DOHH2 (cell line): ENCODE results near the gene LYZ.

Experiments
- H3F3A ChIP-seq: fragments of 200-600 bp; sonication (generic), shearing (Covaris generic); 2 replicates; pipeline ENCODE4 v1.6.0; 2016; ENCODE audit warnings: antibody characterized with exemption, mild to moderate bottlenecking; ENCODE audit not compliant: control insufficient read depth, insufficient read depth
- H3K27ac ChIP-seq: fragments of 200-600 bp; sonication (generic); 2 replicates; pipeline ENCODE4 v1.5.1; 2014; ENCODE audit warnings: low read depth, mild to moderate bottlenecking, low read length, moderate library complexity
- H3K27me3 ChIP-seq: fragments of 200-600 bp; sonication (generic); 2 replicates; pipeline ENCODE4 v1.6.1; 2014; ENCODE audit warnings: mild to moderate bottlenecking, low read length, mixed read lengths; ENCODE audit not compliant: control insufficient read depth
- H3K36me3 ChIP-seq: fragments of 200-600 bp; sonication (generic); 2 replicates; pipeline ENCODE4 v1.6.1; 2014; ENCODE audit warnings: mild to moderate bottlenecking, low read length, moderate library complexity, mixed read lengths; ENCODE audit not compliant: control insufficient read depth
- H3K4me1 ChIP-seq: fragments of 200-600 bp; sonication (generic); 2 replicates; pipeline ENCODE4 v1.6.1; 2014; ENCODE audit warnings: mild to moderate bottlenecking, low read length, mixed read lengths; ENCODE audit not compliant: control insufficient read depth
- H3K4me2 ChIP-seq: fragments of 200-600 bp; sonication (generic); 2 replicates; pipeline ENCODE4 v1.6.0; 2014; ENCODE audit warnings: mild to moderate bottlenecking, low read length, moderate library complexity
- H3K4me3 ChIP-seq: fragments of 200-600 bp; sonication (generic); 2 replicates; pipeline ENCODE4 v1.5.1; 2014; ENCODE audit warnings: mild to moderate bottlenecking, low read length, mixed read lengths
- H3K79me2 ChIP-seq: fragments of 200-600 bp; sonication (generic); 2 replicates; pipeline ENCODE4 v1.6.1; 2014; ENCODE audit warnings: mild to moderate bottlenecking, low read length, mixed read lengths; ENCODE audit not compliant: control insufficient read depth
- H3K9me2 ChIP-seq: fragments of 200-600 bp; sonication (generic); replicated peaks from 2 replicates; pipeline ENCODE4 v1.6.1; 2014; ENCODE audit warnings: mild to moderate bottlenecking, low read length, mixed read lengths; ENCODE audit not compliant: control insufficient read depth
- H3K9me3 ChIP-seq: fragments of 200-600 bp; sonication (generic); 2 replicates; pipeline ENCODE4 v1.6.1; 2014; ENCODE audit warnings: antibody characterized with exemption, low read length, mixed read lengths; ENCODE audit not compliant: control insufficient read depth, insufficient read depth
- H4K20me1 ChIP-seq: fragments of 200-600 bp; sonication (generic); 2 replicates; pipeline ENCODE4 v1.6.0; 2014; ENCODE audit warnings: low read depth, mild to moderate bottlenecking, antibody characterized with exemption, low read length, moderate library complexity; ENCODE audit not compliant: control insufficient read depth, insufficient read depth
- CTCF ChIP-seq: fragments of 200-600 bp; sonication (generic); IDR thresholded peaks from one replicate; pipeline ENCODE4 v1.5.1; 2014; ENCODE audit warnings: antibody characterized with exemption, mild to moderate bottlenecking, low read depth, low read length; ENCODE audit not compliant: poor library complexity, severe bottlenecking
- EZH2phosphoT487 ChIP-seq: fragments of 200-600 bp; sonication (generic); IDR thresholded peaks from 2 replicates; pipeline ENCODE4 v1.6.1; 2017; ENCODE audit warnings: borderline replicate concordance, mild to moderate bottlenecking, antibody characterized with exemption, low read length, moderate library complexity, mixed read lengths

LYZ gene

GRCh38 chr12:69328426-69328825 lies 19.8 kb upstream of the LYZ start:
- H3K4me1 ChIP-seq, result peaks cover 38% of the 10 kb centered on the region
- no peak overlapping the region for H3K4me2 ChIP-seq
- peaks cover 3% of the 10 kb centered on the region for H3F3A ChIP-seq
- no peaks in the 10 kb centered on the region for H4K20me1 ChIP-seq
- H3K79me2 ChIP-seq, result no peaks in the 10 kb centered on the region
- no peaks in the 10 kb centered on the region for H3K36me3 ChIP-seq
- H3K4me3 ChIP-seq, result no peak overlapping the region
- no peaks in the 10 kb centered on the region for H3K9me2 ChIP-seq
- H3K9me3 ChIP-seq, result no peaks in the 10 kb centered on the region
- no peak overlapping the region for H3K27ac ChIP-seq
- no peak for TF ChIP-seq EZH2phosphoT487
- no peak for TF ChIP-seq CTCF
- H3K27me3 ChIP-seq, result no peaks in the 10 kb centered on the region

DNA sequence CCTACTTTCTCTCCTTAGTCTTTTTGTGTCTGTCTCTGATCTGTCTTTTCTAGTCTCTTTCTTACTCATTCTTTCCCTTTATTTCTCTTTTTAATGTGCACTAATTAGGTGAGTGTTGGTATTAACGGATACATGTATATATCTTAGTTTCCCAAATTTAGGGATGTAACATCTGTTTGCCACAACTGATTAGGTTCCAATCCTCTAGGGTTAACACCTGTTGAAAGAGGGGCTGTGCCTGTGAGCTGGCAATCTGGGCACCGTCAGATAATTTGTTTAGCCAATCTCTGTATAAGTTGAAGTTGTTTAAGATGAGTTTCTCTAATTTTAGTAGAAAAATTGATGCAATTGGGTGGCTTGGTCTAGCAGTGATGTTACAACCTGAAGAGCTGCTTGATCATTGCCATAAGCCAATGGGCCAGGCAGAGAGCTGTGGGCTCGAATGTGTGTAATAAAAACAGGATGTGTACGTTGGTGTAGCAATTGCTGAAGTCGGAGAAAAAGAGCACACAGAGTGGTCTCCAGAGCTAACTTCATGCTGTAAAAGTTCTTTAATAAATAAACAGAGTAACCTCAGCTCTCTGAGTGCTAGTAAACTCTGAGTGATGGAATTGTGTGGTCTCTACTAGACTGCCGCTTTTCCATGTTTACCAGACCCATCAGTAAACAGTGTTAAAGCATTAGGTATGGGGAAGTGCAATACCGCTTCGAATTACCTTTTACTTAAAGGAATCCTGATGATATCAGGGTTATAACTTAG lies 18.3 kb upstream of the LYZ start:
- no peak for TF ChIP-seq EZH2phosphoT487
- no peak for TF ChIP-seq CTCF
- Histone ChIP-seq H3K27me3 (no peaks in the 10 kb centered on the region), H3K9me2 (no peaks in the 10 kb centered on the region), H3K4me2 (peak overlapping the region; percentile 63), H3K79me2 (no peaks in the 10 kb centered on the region), H3F3A (peaks cover 3% of the 10 kb centered on the region), H3K9me3 (no peaks in the 10 kb centered on the region), H3K27ac (peak overlapping the region; percentile 18), H4K20me1 (no peaks in the 10 kb centered on the region), H3K4me3 (peak overlapping the region; percentile 61), H3K36me3 (no peaks in the 10 kb centered on the region), H3K4me1 (peaks cover 38% of the 10 kb centered on the region)

- H3K36me3 ChIP-seq, result no peaks in the 10 kb centered on the region
- no peaks in the 10 kb centered on the region for H3K9me2 ChIP-seq
- peak overlapping the region; percentile 63 for H3K4me2 ChIP-seq
- no peaks in the 10 kb centered on the region for H4K20me1 ChIP-seq
- H3K4me3 ChIP-seq, result peak overlapping the region; percentile 61
- peaks cover 3% of the 10 kb centered on the region for H3F3A ChIP-seq
- H3K9me3 ChIP-seq, result no peaks in the 10 kb centered on the region
- peak overlapping the region; percentile 18 for H3K27ac ChIP-seq
- peaks cover 33% of the 10 kb centered on the region for H3K4me1 ChIP-seq
- no peaks in the 10 kb centered on the region for H3K27me3 ChIP-seq
- H3K79me2 ChIP-seq, result no peaks in the 10 kb centered on the region
- no peak for TF ChIP-seq CTCF
- no peak for TF ChIP-seq EZH2phosphoT487
These were observed 17.4 kb upstream of the LYZ start for GRCh38 chr12:69330475-69331473.
